Measurements from ENCODE around the gene GCNT3.

Gene GCNT3

GRCh38 chr15:59609730-59610712 lies 1.6 kb upstream of the GCNT3 start:
- H3K27me3 ChIP-seq (ENCODE audit: control insufficient read depth, insufficient read depth, low read length) = no peaks in the 10 kb centered on the region
- no peak overlapping the region for H3K4me2 ChIP-seq (ENCODE audit: low read length)
- no peaks in the 10 kb centered on the region for H3K9me3 ChIP-seq (ENCODE audit: control insufficient read depth, low read length)
- no peaks in the 10 kb centered on the region for H3K4me1 ChIP-seq
- H3K9ac ChIP-seq = no peak overlapping the region
- H3K79me2 ChIP-seq = no peaks in the 10 kb centered on the region
- no peak overlapping the region for H3K4me3 ChIP-seq (ENCODE audit: low read depth, low read length)
- H3K27ac ChIP-seq = no peak overlapping the region
- H2AFZ ChIP-seq = no peak overlapping the region
- no peaks in the 10 kb centered on the region for H3K36me3 ChIP-seq (ENCODE audit: control insufficient read depth, insufficient read depth, low read length)
- TF ChIP-seq CTCF (IDR thresholded peaks at IDR 0.05) = no peak

- Histone ChIP-seq H3K27me3 (ENCODE audit: control insufficient read depth, insufficient read depth, low read length) (no peaks in the 10 kb centered on the region), H3K9me3 (ENCODE audit: control insufficient read depth, low read length) (no peaks in the 10 kb centered on the region), H3K4me1 (no peaks in the 10 kb centered on the region), H2AFZ (no peak overlapping the region), H3K4me2 (ENCODE audit: low read length) (no peak overlapping the region), H3K4me3 (ENCODE audit: low read depth, low read length) (no peak overlapping the region), H3K79me2 (no peaks in the 10 kb centered on the region), H3K9ac (no peak overlapping the region), H3K36me3 (ENCODE audit: control insufficient read depth, insufficient read depth, low read length) (no peaks in the 10 kb centered on the region), H3K27ac (no peak overlapping the region)
- no peak for TF ChIP-seq CTCF (IDR thresholded peaks at IDR 0.05)
Observed at GRCh38 chr15:59614153-59614552, 2.6 kb downstream of the GCNT3 start.

- Histone ChIP-seq H3K36me3 (ENCODE audit: control insufficient read depth, insufficient read depth, low read length) (no peaks in the 10 kb centered on the region), H3K4me3 (ENCODE audit: low read depth, low read length) (no peak overlapping the region), H2AFZ (no peak overlapping the region), H3K4me2 (ENCODE audit: low read length) (no peak overlapping the region), H3K9ac (no peak overlapping the region), H3K27me3 (ENCODE audit: control insufficient read depth, insufficient read depth, low read length) (no peaks in the 10 kb centered on the region), H3K27ac (no peak overlapping the region), H3K9me3 (ENCODE audit: control insufficient read depth, low read length) (no peaks in the 10 kb centered on the region), H3K79me2 (no peaks in the 10 kb centered on the region), H3K4me1 (no peaks in the 10 kb centered on the region)
- TF ChIP-seq CTCF (IDR thresholded peaks at IDR 0.05) = no peak
Observed at GRCh38 chr15:59615661-59616060, 4.1 kb downstream of the GCNT3 start.

GRCh38 chr15:59616379-59616778 lies 4.8 kb downstream of the GCNT3 start:
- no peak overlapping the region for H3K4me3 ChIP-seq (ENCODE audit: low read depth, low read length)
- no peaks in the 10 kb centered on the region for H3K36me3 ChIP-seq (ENCODE audit: control insufficient read depth, insufficient read depth, low read length)
- H3K4me2 ChIP-seq (ENCODE audit: low read length) = no peak overlapping the region
- TF ChIP-seq CTCF (IDR thresholded peaks at IDR 0.05) = no peak
- no peaks in the 10 kb centered on the region for H3K27me3 ChIP-seq (ENCODE audit: control insufficient read depth, insufficient read depth, low read length)
- no peak overlapping the region for H2AFZ ChIP-seq
- H3K9ac ChIP-seq = no peak overlapping the region
- H3K27ac ChIP-seq = no peak overlapping the region
- H3K79me2 ChIP-seq = no peaks in the 10 kb centered on the region
- no peaks in the 10 kb centered on the region for H3K9me3 ChIP-seq (ENCODE audit: control insufficient read depth, low read length)
- no peaks in the 10 kb centered on the region for H3K4me1 ChIP-seq

- Histone ChIP-seq H3K4me3 (ENCODE audit: low read depth, low read length) (no peak overlapping the region), H3K9me3 (ENCODE audit: control insufficient read depth, low read length) (no peaks in the 10 kb centered on the region), H3K4me2 (ENCODE audit: low read length) (no peak overlapping the region), H3K79me2 (no peaks in the 10 kb centered on the region), H3K4me1 (no peaks in the 10 kb centered on the region), H3K36me3 (ENCODE audit: control insufficient read depth, insufficient read depth, low read length) (no peaks in the 10 kb centered on the region), H3K27me3 (ENCODE audit: control insufficient read depth, insufficient read depth, low read length) (no peaks in the 10 kb centered on the region), H3K27ac (no peak overlapping the region), H2AFZ (no peak overlapping the region), H3K9ac (no peak overlapping the region)
- no peak for TF ChIP-seq CTCF (IDR thresholded peaks at IDR 0.05)
Observed at GRCh38 chr15:59618406-59618805, 6.8 kb downstream of the GCNT3 start.

Measured in parathyroid adenoma (tissue), 2 donors.